Panc1 (cell line): ENCODE results near the gene VIM.

ENCODE experiments used
- POLR2AphosphoS5 ChIP-seq: IDR thresholded peaks from 2 replicates; pipeline ENCODE4 v1.6.1; 2012; ENCODE audit warnings: mild to moderate bottlenecking, low read depth, low read length, moderate library complexity
- SIN3A ChIP-seq: IDR thresholded peaks from 2 replicates; pipeline ENCODE4 v1.6.1; 2012; ENCODE audit warnings: low read depth, mild to moderate bottlenecking, low read length, moderate library complexity, borderline replicate concordance; ENCODE audit not compliant: insufficient read depth
- TCF7L2 ChIP-seq: IDR thresholded peaks from 2 replicates; pipeline ENCODE4 v1.6.1; 2011; ENCODE audit warnings: mild to moderate bottlenecking, low read depth, low read length, inconsistent platforms
- TF ChIP-seq, protein P1 (sequence below): fragments of 450-650 bp; IDR thresholded peaks from 2 replicates; pipeline ENCODE4 v1.5.1; 2017; ENCODE audit warnings: mild to moderate bottlenecking
- TF ChIP-seq, protein P2 (sequence below), 2 experiments: IDR thresholded peaks; 2 replicates each; pipeline ENCODE4 v1.6.1; 2011 to 2012; ENCODE audit warnings: low read depth in 2 of 2, control low read depth in 1 of 2, low read length in 1 of 2, mild to moderate bottlenecking in 1 of 2, moderate library complexity in 1 of 2; ENCODE audit not compliant: insufficient read depth in 1 of 2

DNA sequence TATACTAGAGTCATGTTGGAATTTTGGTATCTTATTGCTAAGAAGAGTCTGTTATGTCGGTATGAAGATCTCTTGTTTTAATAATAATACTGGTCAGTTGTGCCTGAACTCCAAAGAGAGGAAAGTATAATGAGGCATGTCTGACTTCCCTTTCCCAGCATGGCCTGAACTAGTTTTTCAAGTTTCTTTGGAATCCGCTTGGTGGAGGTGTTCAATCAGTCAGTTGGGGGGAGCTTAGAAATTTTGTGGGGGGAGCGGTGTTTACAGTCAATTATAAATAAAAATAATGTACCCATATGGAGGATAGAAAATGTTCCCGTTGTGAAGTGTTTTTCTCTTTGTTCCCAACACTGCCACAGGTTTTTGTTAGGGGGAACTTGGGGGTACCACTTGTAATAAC, 25.0 kb upstream of the VIM start:
- TF ChIP-seq POLR2AphosphoS5 (no peak), SIN3A (no peak), TCF7L2 (no peak)
- TF ChIP-seq, protein P1, sequence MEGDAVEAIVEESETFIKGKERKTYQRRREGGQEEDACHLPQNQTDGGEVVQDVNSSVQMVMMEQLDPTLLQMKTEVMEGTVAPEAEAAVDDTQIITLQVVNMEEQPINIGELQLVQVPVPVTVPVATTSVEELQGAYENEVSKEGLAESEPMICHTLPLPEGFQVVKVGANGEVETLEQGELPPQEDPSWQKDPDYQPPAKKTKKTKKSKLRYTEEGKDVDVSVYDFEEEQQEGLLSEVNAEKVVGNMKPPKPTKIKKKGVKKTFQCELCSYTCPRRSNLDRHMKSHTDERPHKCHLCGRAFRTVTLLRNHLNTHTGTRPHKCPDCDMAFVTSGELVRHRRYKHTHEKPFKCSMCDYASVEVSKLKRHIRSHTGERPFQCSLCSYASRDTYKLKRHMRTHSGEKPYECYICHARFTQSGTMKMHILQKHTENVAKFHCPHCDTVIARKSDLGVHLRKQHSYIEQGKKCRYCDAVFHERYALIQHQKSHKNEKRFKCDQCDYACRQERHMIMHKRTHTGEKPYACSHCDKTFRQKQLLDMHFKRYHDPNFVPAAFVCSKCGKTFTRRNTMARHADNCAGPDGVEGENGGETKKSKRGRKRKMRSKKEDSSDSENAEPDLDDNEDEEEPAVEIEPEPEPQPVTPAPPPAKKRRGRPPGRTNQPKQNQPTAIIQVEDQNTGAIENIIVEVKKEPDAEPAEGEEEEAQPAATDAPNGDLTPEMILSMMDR: peak; percentile 7; the same call in 1 of the 2 replicates
- TF ChIP-seq, protein P2, sequence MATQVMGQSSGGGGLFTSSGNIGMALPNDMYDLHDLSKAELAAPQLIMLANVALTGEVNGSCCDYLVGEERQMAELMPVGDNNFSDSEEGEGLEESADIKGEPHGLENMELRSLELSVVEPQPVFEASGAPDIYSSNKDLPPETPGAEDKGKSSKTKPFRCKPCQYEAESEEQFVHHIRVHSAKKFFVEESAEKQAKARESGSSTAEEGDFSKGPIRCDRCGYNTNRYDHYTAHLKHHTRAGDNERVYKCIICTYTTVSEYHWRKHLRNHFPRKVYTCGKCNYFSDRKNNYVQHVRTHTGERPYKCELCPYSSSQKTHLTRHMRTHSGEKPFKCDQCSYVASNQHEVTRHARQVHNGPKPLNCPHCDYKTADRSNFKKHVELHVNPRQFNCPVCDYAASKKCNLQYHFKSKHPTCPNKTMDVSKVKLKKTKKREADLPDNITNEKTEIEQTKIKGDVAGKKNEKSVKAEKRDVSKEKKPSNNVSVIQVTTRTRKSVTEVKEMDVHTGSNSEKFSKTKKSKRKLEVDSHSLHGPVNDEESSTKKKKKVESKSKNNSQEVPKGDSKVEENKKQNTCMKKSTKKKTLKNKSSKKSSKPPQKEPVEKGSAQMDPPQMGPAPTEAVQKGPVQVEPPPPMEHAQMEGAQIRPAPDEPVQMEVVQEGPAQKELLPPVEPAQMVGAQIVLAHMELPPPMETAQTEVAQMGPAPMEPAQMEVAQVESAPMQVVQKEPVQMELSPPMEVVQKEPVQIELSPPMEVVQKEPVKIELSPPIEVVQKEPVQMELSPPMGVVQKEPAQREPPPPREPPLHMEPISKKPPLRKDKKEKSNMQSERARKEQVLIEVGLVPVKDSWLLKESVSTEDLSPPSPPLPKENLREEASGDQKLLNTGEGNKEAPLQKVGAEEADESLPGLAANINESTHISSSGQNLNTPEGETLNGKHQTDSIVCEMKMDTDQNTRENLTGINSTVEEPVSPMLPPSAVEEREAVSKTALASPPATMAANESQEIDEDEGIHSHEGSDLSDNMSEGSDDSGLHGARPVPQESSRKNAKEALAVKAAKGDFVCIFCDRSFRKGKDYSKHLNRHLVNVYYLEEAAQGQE (IDR thresholded peaks at IDR 0.05; ENCODE audit: insufficient read depth in 1 of 2, low read depth in 2 of 2, low read length in 1 of 2): no peak
